Stimulated activated memory B cell treated with anti-CD40 and anti-IgM and Interleukin-4, amounts not matched to agents 10 μg/mL and 1 μg/mL and 100 μg/mL, for 72 hours (primary cell): ENCODE measurements around the gene SLC5A5.
"Not testable (repeated sequence)": the region's sequence is repeated elsewhere in the genome, so short reads cannot be mapped to it uniquely, and the experiment has no call there.

ENCODE experiments used
- ATAC-seq: fragments of 150-1000 bp; cut with Tn5 transposase; 2 replicates; pipeline ENCODE4 v1.10.0; 2021
- H3K27ac Mint-ChIP-seq: one replicate; pipeline ENCODE4 v1.8.0; 2022; ENCODE audit warnings: mild to moderate bottlenecking, mixed read lengths
- H3K27me3 Mint-ChIP-seq: one replicate; pipeline ENCODE4 v1.8.0; 2022; ENCODE audit warnings: mixed read lengths
- H3K36me3 Mint-ChIP-seq: one replicate; pipeline ENCODE4 v1.8.0; 2022; ENCODE audit warnings: mixed read lengths
- H3K4me1 Mint-ChIP-seq: one replicate; pipeline ENCODE4 v1.8.0; 2022; ENCODE audit warnings: mixed read lengths
- H3K4me3 Mint-ChIP-seq: one replicate; pipeline ENCODE4 v1.8.0; 2022; ENCODE audit warnings: mild to moderate bottlenecking, moderate library complexity, mixed read lengths
- H3K9me3 Mint-ChIP-seq: one replicate; pipeline ENCODE4 v1.8.0; 2022; ENCODE audit warnings: mixed read lengths

Gene SLC5A5

GRCh38 chr19:17919122-17919521 lies 47.4 kb downstream of the SLC5A5 start:
- not testable (repeated sequence) for H3K4me3 Mint-ChIP-seq, H3K4me1 Mint-ChIP-seq, H3K36me3 Mint-ChIP-seq, H3K27me3 Mint-ChIP-seq, H3K27ac Mint-ChIP-seq, ATAC-seq, H3K9me3 Mint-ChIP-seq

GRCh38 chr19:17920527-17920926 lies 48.8 kb downstream of the SLC5A5 start:
- Mint-ChIP-seq H3K27ac (no peak overlapping the region), H3K4me3 (no peak overlapping the region), H3K27me3 (peaks cover under 1% of the 10 kb centered on the region), H3K9me3 (no peaks in the 10 kb centered on the region), H3K4me1 (no peaks in the 10 kb centered on the region), H3K36me3 (no peaks in the 10 kb centered on the region)
- no peak for ATAC-seq

- ATAC-seq: no peak
- Mint-ChIP-seq H3K27ac (no peak overlapping the region), H3K36me3 (no peaks in the 10 kb centered on the region), H3K27me3 (peaks cover 17% of the 10 kb centered on the region), H3K4me3 (no peak overlapping the region), H3K4me1 (no peaks in the 10 kb centered on the region), H3K9me3 (no peaks in the 10 kb centered on the region)
Observed at GRCh38 chr19:17922138-17922537, 50.4 kb downstream of the SLC5A5 start.

GRCh38 chr19:17926044-17926443 lies 54.3 kb downstream of the SLC5A5 start:
- ATAC-seq: no peak
- H3K27me3 Mint-ChIP-seq: peaks cover 18% of the 10 kb centered on the region

GRCh38 chr19:17929056-17929455 lies 57.3 kb downstream of the SLC5A5 start:
- Mint-ChIP-seq H3K9me3 (no peaks in the 10 kb centered on the region), H3K27ac (no peak overlapping the region)

More at GRCh38 chr19:17926044-17926443, 54.3 kb downstream of the SLC5A5 start:
- Mint-ChIP-seq H3K27ac (no peak overlapping the region), H3K9me3 (no peaks in the 10 kb centered on the region), H3K4me3 (no peak overlapping the region), H3K4me1 (no peaks in the 10 kb centered on the region), H3K36me3 (no peaks in the 10 kb centered on the region)

GRCh38 chr19:17931532-17932191 lies 59.9 kb downstream of the SLC5A5 start:
- ATAC-seq: no peak
- Mint-ChIP-seq H3K9me3 (no peaks in the 10 kb centered on the region), H3K4me3 (peak overlapping the region; percentile 66), H3K4me1 (peaks cover 27% of the 10 kb centered on the region), H3K27ac (peak overlapping the region; percentile 90), H3K36me3 (peaks cover 5% of the 10 kb centered on the region), H3K27me3 (peaks cover 6% of the 10 kb centered on the region)

More at GRCh38 chr19:17929056-17929455, 57.3 kb downstream of the SLC5A5 start:
- no peak for ATAC-seq
- H3K4me1 Mint-ChIP-seq: peaks cover 22% of the 10 kb centered on the region
- no peak overlapping the region for H3K4me3 Mint-ChIP-seq
- peaks cover 18% of the 10 kb centered on the region for H3K27me3 Mint-ChIP-seq
- no peaks in the 10 kb centered on the region for H3K36me3 Mint-ChIP-seq

- peaks cover 5% of the 10 kb centered on the region for H3K36me3 Mint-ChIP-seq
- no peaks in the 10 kb centered on the region for H3K9me3 Mint-ChIP-seq
- peak within 1 kb of the TSS; percentile 76 for H3K4me3 Mint-ChIP-seq
- ATAC-seq: peak; percentile 98
- H3K27me3 Mint-ChIP-seq: no peaks in the 10 kb centered on the region
- H3K4me1 Mint-ChIP-seq: peaks cover 27% of the 10 kb centered on the region
- H3K27ac Mint-ChIP-seq: peak within 1 kb of the TSS; percentile 90
Observed at GRCh38 chr19:17932485-17933338, 61.0 kb downstream of the SLC5A5 start, which contains the start of gene CCDC124. Gene CCDC124 (plus strand): TSS chr19:17933015. CDS start chr19:17936421, 3,406 bp downstream.

GRCh38 chr19:17933414-17934129 lies 61.8 kb downstream of the SLC5A5 start:
- no peak for ATAC-seq
- peak overlapping the region; percentile 90 for H3K27ac Mint-ChIP-seq
- H3K4me3 Mint-ChIP-seq: peak overlapping the region; percentile 76
- no peaks in the 10 kb centered on the region for H3K9me3 Mint-ChIP-seq
- peaks cover 27% of the 10 kb centered on the region for H3K4me1 Mint-ChIP-seq
- no peaks in the 10 kb centered on the region for H3K27me3 Mint-ChIP-seq
- peaks cover 5% of the 10 kb centered on the region for H3K36me3 Mint-ChIP-seq

GRCh38 chr19:17936379-17936778 lies 64.6 kb downstream of the SLC5A5 start:
- Mint-ChIP-seq H3K4me1 (peaks cover 26% of the 10 kb centered on the region), H3K27ac (no peak overlapping the region), H3K36me3 (peaks cover 11% of the 10 kb centered on the region)

GRCh38 chr19:17937371-17937900 lies 65.7 kb downstream of the SLC5A5 start:
- Mint-ChIP-seq H3K4me1 (peaks cover 15% of the 10 kb centered on the region), H3K27me3 (no peaks in the 10 kb centered on the region), H3K9me3 (no peaks in the 10 kb centered on the region), H3K36me3 (peaks cover 14% of the 10 kb centered on the region), H3K4me3 (no peak overlapping the region), H3K27ac (no peak overlapping the region)
- no peak for ATAC-seq

More at GRCh38 chr19:17936379-17936778, 64.6 kb downstream of the SLC5A5 start:
- Mint-ChIP-seq H3K27me3 (no peaks in the 10 kb centered on the region), H3K9me3 (no peaks in the 10 kb centered on the region), H3K4me3 (no peak overlapping the region)
- ATAC-seq: no peak

GRCh38 chr19:17938092-17938845 lies 66.5 kb downstream of the SLC5A5 start:
- Mint-ChIP-seq H3K4me1 (peaks cover 13% of the 10 kb centered on the region), H3K36me3 (peaks cover 15% of the 10 kb centered on the region), H3K27me3 (no peaks in the 10 kb centered on the region), H3K27ac (no peak overlapping the region), H3K4me3 (no peak overlapping the region), H3K9me3 (no peaks in the 10 kb centered on the region)
- ATAC-seq: peak; percentile 95

GRCh38 chr19:17942181-17942580 lies 70.4 kb downstream of the SLC5A5 start:
- H3K9me3 Mint-ChIP-seq: no peaks in the 10 kb centered on the region
- no peak overlapping the region for H3K4me3 Mint-ChIP-seq
- H3K27me3 Mint-ChIP-seq: no peaks in the 10 kb centered on the region
- peaks cover 10% of the 10 kb centered on the region for H3K36me3 Mint-ChIP-seq
- ATAC-seq: no peak
- peaks cover 17% of the 10 kb centered on the region for H3K4me1 Mint-ChIP-seq
- no peak overlapping the region for H3K27ac Mint-ChIP-seq

- ATAC-seq: no peak
Observed at GRCh38 chr19:17942582-17943273, 71.0 kb downstream of the SLC5A5 start.

More at GRCh38 chr19:17942582-17943273, 71.0 kb downstream of the SLC5A5 start:
- H3K27ac Mint-ChIP-seq: no peak overlapping the region
- peaks cover 22% of the 10 kb centered on the region for H3K4me1 Mint-ChIP-seq
- H3K4me3 Mint-ChIP-seq: no peak overlapping the region
- H3K36me3 Mint-ChIP-seq: peaks cover 10% of the 10 kb centered on the region
- no peaks in the 10 kb centered on the region for H3K9me3 Mint-ChIP-seq
- no peaks in the 10 kb centered on the region for H3K27me3 Mint-ChIP-seq
